ENCODE results near the gene C20orf96.

C20orf96 gene

DNA sequence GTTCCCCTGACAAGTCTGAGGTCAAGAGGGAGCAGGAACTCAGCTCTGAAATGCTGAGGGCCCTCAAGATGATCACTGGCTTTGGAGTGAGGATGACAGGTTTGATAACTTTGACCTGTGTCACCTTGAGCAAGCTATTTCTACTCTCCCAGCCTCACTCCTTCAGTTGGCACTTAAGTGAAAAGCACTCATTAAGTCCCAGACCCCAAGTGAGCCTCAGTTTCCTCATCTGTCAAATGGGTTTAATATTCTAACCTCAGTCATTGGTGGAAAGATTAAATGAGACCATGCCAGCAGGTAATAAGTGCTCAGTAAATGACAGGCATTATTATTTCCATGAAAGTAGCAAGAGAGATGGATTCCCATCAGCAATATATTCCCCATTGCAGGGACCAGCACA, 19.0 kb downstream of the C20orf96 start:
- CTCF ChIA-PET = interaction anchor here (7.3 kb wide), 1 partner anchor 11 kb away, joined by 46 read pairs; no protein-coding TSS in a partner anchor
- DNase-seq (ENCODE audit: low read depth, low spot score) = no peak

DNA sequence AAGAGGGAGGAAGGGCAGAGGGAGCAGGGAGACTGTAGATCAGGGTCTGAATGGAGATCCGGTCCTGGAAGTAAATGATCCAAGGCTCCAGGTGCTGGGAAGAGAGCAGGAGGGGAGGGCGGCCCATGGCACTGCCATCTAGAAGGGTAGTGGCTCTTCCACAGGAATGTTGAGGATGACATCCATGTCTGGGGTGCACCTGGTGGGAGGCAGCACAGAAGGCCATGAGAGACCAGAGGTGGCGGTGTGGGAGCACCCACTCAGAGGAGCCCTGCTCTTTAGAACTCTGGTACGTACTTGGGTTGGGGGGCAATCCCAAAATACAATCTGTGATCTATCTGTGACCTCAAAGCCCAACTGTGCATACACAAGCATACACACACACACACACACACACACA, 19.5 kb downstream of the C20orf96 start:
- ChIA-PET POLR2A (no interaction called here), CTCF (interaction anchor here (7.3 kb wide), 1 partner anchor 11 kb away, joined by 46 read pairs; no protein-coding TSS in a partner anchor)
- no peak for DNase-seq (ENCODE audit: low read depth, low spot score)
- H3K4me3 ChIP-seq (ENCODE audit: low read depth, low read length) = no peak overlapping the region
- TF ChIP-seq CTCF (IDR thresholded peaks at IDR 0.05; ENCODE audit: insufficient read depth, low read length, missing control alignments) = no peak

More for the DNA sequence above, 19.0 kb downstream of the C20orf96 start:
- POLR2A ChIA-PET = no interaction called here
- no peak for TF ChIP-seq CTCF (IDR thresholded peaks at IDR 0.05; ENCODE audit: insufficient read depth, low read length, missing control alignments)
- H3K4me3 ChIP-seq (ENCODE audit: low read depth, low read length) = no peak overlapping the region

- ChIA-PET CTCF (interaction anchor here (2.3 to 7.3 kb wide), 2 partner anchors 12 to 60 kb away, joined by 6 to 46 read pairs; no protein-coding TSS in a partner anchor), POLR2A (no interaction called here)
- DNase-seq (ENCODE audit: low read depth, low spot score) = no peak
- H3K4me3 ChIP-seq (ENCODE audit: low read depth, low read length) = no peak overlapping the region
- TF ChIP-seq CTCF (IDR thresholded peaks at IDR 0.05; ENCODE audit: insufficient read depth, low read length, missing control alignments) = no peak
Measured at GRCh38 chr20:270517-270916, 20.0 kb downstream of the C20orf96 start.

DNA sequence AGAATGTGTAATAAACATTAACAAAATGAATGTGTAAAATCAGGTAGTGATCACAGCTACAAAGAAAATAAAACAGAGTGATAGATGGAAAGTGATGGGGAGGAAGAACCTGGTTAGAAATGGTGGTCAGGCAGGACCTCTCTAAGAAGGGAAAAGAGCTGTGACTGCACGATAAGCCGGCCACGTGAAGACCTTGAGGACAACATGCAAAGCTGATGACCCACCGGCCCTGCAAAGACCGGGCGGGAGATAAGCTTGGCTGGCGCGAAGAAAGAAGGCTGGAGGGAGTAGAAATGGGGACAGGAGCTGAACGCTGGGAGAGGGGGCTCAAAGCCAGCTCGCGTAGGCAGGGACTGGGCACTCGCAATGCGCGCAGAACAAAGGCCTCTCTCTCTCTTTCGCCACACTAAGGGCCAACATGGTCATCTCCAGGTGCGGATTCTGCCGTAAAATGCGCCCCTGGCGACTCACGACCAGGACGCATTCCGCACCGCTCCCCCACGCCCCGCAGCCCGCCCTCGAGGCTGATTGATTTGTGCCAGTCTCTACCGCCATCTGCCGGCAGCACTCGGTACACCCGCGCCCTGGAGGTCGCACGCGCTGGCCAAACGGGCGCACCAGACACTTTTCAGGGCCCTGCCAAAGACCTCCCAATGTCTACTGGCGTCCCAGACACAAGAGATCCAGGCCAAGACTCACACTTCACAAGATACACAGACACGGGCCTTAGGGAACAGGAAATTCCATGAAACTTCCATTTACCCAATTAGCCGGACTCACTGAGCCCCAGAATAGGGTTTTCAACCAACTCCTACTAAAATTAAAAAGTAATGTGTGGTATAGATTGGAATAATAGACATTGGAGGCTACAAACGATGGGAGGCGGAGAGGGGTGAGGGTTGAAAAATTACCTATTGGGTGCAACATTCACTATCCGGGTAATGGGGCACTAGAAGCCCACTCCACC, 23.7 kb downstream of the C20orf96 start:
- POLR2A ChIA-PET = no interaction called here
- DNase-seq (ENCODE audit: low read depth, low spot score) = no peak
- CTCF ChIA-PET = interaction anchor here (0.7 to 7.3 kb wide), 24 partner anchors 9 to 244 kb away, joined by 3 to 46 read pairs (median 5); partner anchors contain the start of genes DEFB129, DEFB132 and ZCCHC3
- H3K4me3 ChIP-seq (ENCODE audit: low read depth, low read length) = peak overlapping the region; percentile 67
- TF ChIP-seq CTCF (IDR thresholded peaks at IDR 0.05; ENCODE audit: insufficient read depth, low read length, missing control alignments) = peak; percentile 99

- no peak for TF ChIP-seq CTCF (IDR thresholded peaks at IDR 0.05; ENCODE audit: insufficient read depth, low read length, missing control alignments)
- POLR2A ChIA-PET = no interaction called here
- CTCF ChIA-PET = interaction anchor here (1.0 kb wide), 1 partner anchor 67 kb away, joined by 3 read pairs; no protein-coding TSS in a partner anchor
- no peak overlapping the region for H3K4me3 ChIP-seq (ENCODE audit: low read depth, low read length)
- DNase-seq (ENCODE audit: low read depth, low spot score) = no peak
Measured at GRCh38 chr20:263701-264100, 26.8 kb downstream of the C20orf96 start.

DNA sequence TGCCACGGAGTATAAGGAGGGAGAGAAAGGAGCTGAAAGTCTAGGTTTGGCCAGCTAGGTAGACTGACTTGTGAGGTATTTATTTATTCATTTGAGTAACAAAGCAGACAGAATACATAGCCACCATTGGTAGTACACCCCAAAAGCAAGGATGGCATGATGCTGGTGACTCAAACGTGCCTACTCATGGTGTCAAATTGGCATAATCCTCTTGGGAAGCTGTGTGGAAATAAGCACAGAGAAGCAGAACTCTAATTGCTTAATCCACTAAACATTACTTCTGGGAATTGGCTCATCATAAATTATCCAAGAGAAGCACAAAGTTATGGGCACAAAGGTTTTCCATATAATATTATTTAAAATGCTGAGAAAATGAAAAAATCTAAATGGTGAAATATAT, 30.6 kb downstream of the C20orf96 start:
- H3K4me3 ChIP-seq (ENCODE audit: low read depth, low read length) = no peak overlapping the region
- no peak for DNase-seq (ENCODE audit: low read depth, low spot score)
- ChIA-PET POLR2A (no interaction called here), CTCF (interaction anchor here (2.8 to 6.3 kb wide), 2 partner anchors 7 to 70 kb away, joined by 10 to 29 read pairs; no protein-coding TSS in a partner anchor)
- no peak for TF ChIP-seq CTCF (IDR thresholded peaks at IDR 0.05; ENCODE audit: insufficient read depth, low read length, missing control alignments)
